IPS DF 19.7 (cell line): ENCODE results near the gene GFY.

Source experiments
- DNase-seq: peaks from one replicate; pipeline ENCODE4 v3.0.0-alpha.2; 2013; ENCODE audit warnings: low read depth, low spot score

Gene GFY

GRCh38 chr19:49427855-49428546, 2.8 kb downstream of the GFY start:
- no peak for DNase-seq

- DNase-seq = no peak
Measured at GRCh38 chr19:49428547-49429451, 3.6 kb downstream of the GFY start.

- DNase-seq = no peak
Measured at GRCh38 chr19:49430172-49430677, 5.0 kb downstream of the GFY start.

GRCh38 chr19:49430678-49431329, 5.6 kb downstream of the GFY start:
- DNase-seq = no peak

- DNase-seq = no peak
Measured at GRCh38 chr19:49431330-49431749, 6.2 kb downstream of the GFY start.

- DNase-seq = no peak
Measured at GRCh38 chr19:49432141-49433073, 7.2 kb downstream of the GFY start.

GRCh38 chr19:49433240-49433901, 8.2 kb downstream of the GFY start:
- no peak for DNase-seq

- no peak for DNase-seq
Measured at GRCh38 chr19:49434907-49435583, 9.9 kb downstream of the GFY start.

GRCh38 chr19:49435670-49436069, 10.5 kb downstream of the GFY start:
- DNase-seq = no peak

- DNase-seq = no peak
Measured at GRCh38 chr19:49436381-49437017, 11.3 kb downstream of the GFY start.

GRCh38 chr19:49437231-49437630, 12.0 kb downstream of the GFY start:
- DNase-seq = no peak

GRCh38 chr19:49438261-49438660, 13.1 kb downstream of the GFY start:
- DNase-seq = no peak

- no peak for DNase-seq
Measured at GRCh38 chr19:49439836-49440235, 14.6 kb downstream of the GFY start.

GRCh38 chr19:49440439-49441209, 15.4 kb downstream of the GFY start:
- no peak for DNase-seq

GRCh38 chr19:49441210-49441959, 16.2 kb downstream of the GFY start, which contains the start of gene SLC17A7:
Gene SLC17A7 (minus strand): TSS chr19:49441527. CDS start chr19:49441379, 148 bp downstream.
- DNase-seq = no peak

GRCh38 chr19:49441960-49442350, 16.8 kb downstream of the GFY start:
- DNase-seq = no peak

- no peak for DNase-seq
Measured at GRCh38 chr19:49442354-49442753, 17.2 kb downstream of the GFY start.
